ENCODE data around the gene LACTB. TPM values are rescaled to one million over a fixed set of nuclear protein-coding genes. Genes with fewer than 3 reads are reported as not detected.

LACTB gene
- total and polyA plus RNA-seq, 5 donors from 2014 or later: 7.5 to 11.8 (median 8.5) TPM

GRCh38 chr15:63107895-63108546 is 13.6 kb upstream of the LACTB start:
- Histone ChIP-seq H3K9me3 (ENCODE audit: control insufficient read depth in 2 of 2, low read length in 2 of 2) (no peaks in the 10 kb centered on the region), H3K36me3 (ENCODE audit: control insufficient read depth, insufficient read depth, low read length) (no peaks in the 10 kb centered on the region), H3K4me1 (ENCODE audit: control insufficient read depth, insufficient read depth, low read length, poor library complexity, severe bottlenecking) (no peaks in the 10 kb centered on the region), H3K27me3 (ENCODE audit: control insufficient read depth, insufficient read depth, low read length) (no peaks in the 10 kb centered on the region), H3K27ac (ENCODE audit: insufficient read depth, low read length, poor library complexity, severe bottlenecking) (no peak overlapping the region), H3K4me3 (ENCODE audit: low read depth, low read length) (no peak overlapping the region)
- H3K4me1 Mint-ChIP-seq: no peaks in the 10 kb centered on the region
- H3K27me3 Mint-ChIP-seq: peaks cover 25% of the 10 kb centered on the region
- no peaks in the 10 kb centered on the region for H3K36me3 Mint-ChIP-seq
- peaks cover 0 to 3% (median 0%) of the 10 kb centered on the region in 7 donors for H3K9me3 Mint-ChIP-seq
- H3K27ac Mint-ChIP-seq: no peak overlapping the region
- no peak overlapping the region for H3K4me3 Mint-ChIP-seq
- no peak for DNase-seq
- ATAC-seq (ENCODE audit: low read depth in 2 of 2): no peak

- H3K27ac Mint-ChIP-seq: no peak overlapping the region
- no peaks in the 10 kb centered on the region for H3K4me1 Mint-ChIP-seq
- DNase-seq (no peak), ATAC-seq (ENCODE audit: low read depth in 2 of 2) (no peak)
- H3K9me3 Mint-ChIP-seq: peaks cover 0 to 3% (median 0%) of the 10 kb centered on the region in 7 donors
- peaks cover 22% of the 10 kb centered on the region for H3K27me3 Mint-ChIP-seq
- Histone ChIP-seq H3K9me3 (ENCODE audit: control insufficient read depth in 2 of 2, low read length in 2 of 2) (no peaks in the 10 kb centered on the region), H3K36me3 (ENCODE audit: control insufficient read depth, insufficient read depth, low read length) (no peaks in the 10 kb centered on the region), H3K4me1 (ENCODE audit: control insufficient read depth, insufficient read depth, low read length, poor library complexity, severe bottlenecking) (no peaks in the 10 kb centered on the region), H3K27me3 (ENCODE audit: control insufficient read depth, insufficient read depth, low read length) (no peaks in the 10 kb centered on the region), H3K27ac (ENCODE audit: insufficient read depth, low read length, poor library complexity, severe bottlenecking) (no peak overlapping the region), H3K4me3 (ENCODE audit: low read depth, low read length) (no peak overlapping the region)
- no peak overlapping the region for H3K4me3 Mint-ChIP-seq
- H3K36me3 Mint-ChIP-seq: no peaks in the 10 kb centered on the region
Observed at GRCh38 chr15:63109498-63109897, 12.2 kb upstream of the LACTB start.

- H3K4me3 Mint-ChIP-seq: no peak overlapping the region
- peaks cover 0 to 3% (median 0%) of the 10 kb centered on the region in 7 donors for H3K9me3 Mint-ChIP-seq
- DNase-seq: no peak
- Histone ChIP-seq H3K27ac (ENCODE audit: insufficient read depth, low read length, poor library complexity, severe bottlenecking) (no peak overlapping the region), H3K27me3 (ENCODE audit: control insufficient read depth, insufficient read depth, low read length) (no peaks in the 10 kb centered on the region), H3K4me1 (ENCODE audit: control insufficient read depth, insufficient read depth, low read length, poor library complexity, severe bottlenecking) (no peaks in the 10 kb centered on the region), H3K36me3 (ENCODE audit: control insufficient read depth, insufficient read depth, low read length) (no peaks in the 10 kb centered on the region), H3K9me3 (ENCODE audit: control insufficient read depth in 2 of 2, low read length in 2 of 2) (no peaks in the 10 kb centered on the region), H3K4me3 (ENCODE audit: low read depth, low read length) (no peak overlapping the region)
- no peak overlapping the region for H3K27ac Mint-ChIP-seq
- ATAC-seq (ENCODE audit: low read depth in 2 of 2): no peak
- H3K4me1 Mint-ChIP-seq: no peaks in the 10 kb centered on the region
- H3K27me3 Mint-ChIP-seq: peaks cover 20% of the 10 kb centered on the region
- no peaks in the 10 kb centered on the region for H3K36me3 Mint-ChIP-seq
Observed at GRCh38 chr15:63109920-63110319, 11.7 kb upstream of the LACTB start.

- no peaks in the 10 kb centered on the region for H3K4me1 Mint-ChIP-seq
- Histone ChIP-seq H3K27ac (ENCODE audit: insufficient read depth, low read length, poor library complexity, severe bottlenecking) (no peak overlapping the region), H3K4me1 (ENCODE audit: control insufficient read depth, insufficient read depth, low read length, poor library complexity, severe bottlenecking) (no peaks in the 10 kb centered on the region), H3K4me3 (ENCODE audit: low read depth, low read length) (no peak overlapping the region), H3K36me3 (ENCODE audit: control insufficient read depth, insufficient read depth, low read length) (no peaks in the 10 kb centered on the region), H3K27me3 (ENCODE audit: control insufficient read depth, insufficient read depth, low read length) (no peaks in the 10 kb centered on the region), H3K9me3 (ENCODE audit: control insufficient read depth in 2 of 2, low read length in 2 of 2) (no peaks in the 10 kb centered on the region)
- H3K27ac Mint-ChIP-seq: no peak overlapping the region
- ATAC-seq (ENCODE audit: low read depth in 2 of 2): no peak
- H3K4me3 Mint-ChIP-seq: no peak overlapping the region
- peaks cover 16% of the 10 kb centered on the region for H3K27me3 Mint-ChIP-seq
- H3K36me3 Mint-ChIP-seq: no peaks in the 10 kb centered on the region
- H3K9me3 Mint-ChIP-seq: peaks cover 0 to 3% (median 0%) of the 10 kb centered on the region in 7 donors
- DNase-seq: no peak
Observed at GRCh38 chr15:63110428-63111026, 11.1 kb upstream of the LACTB start.

- H3K9me3 Mint-ChIP-seq: peaks cover 0 to 3% (median 0%) of the 10 kb centered on the region in 7 donors
- no peaks in the 10 kb centered on the region for H3K36me3 Mint-ChIP-seq
- Histone ChIP-seq H3K36me3 (ENCODE audit: control insufficient read depth, insufficient read depth, low read length) (no peaks in the 10 kb centered on the region), H3K27me3 (ENCODE audit: control insufficient read depth, insufficient read depth, low read length) (no peaks in the 10 kb centered on the region), H3K9me3 (ENCODE audit: control insufficient read depth in 2 of 2, low read length in 2 of 2) (no peaks in the 10 kb centered on the region), H3K27ac (ENCODE audit: insufficient read depth, low read length, poor library complexity, severe bottlenecking) (no peak overlapping the region), H3K4me3 (ENCODE audit: low read depth, low read length) (no peak overlapping the region), H3K4me1 (ENCODE audit: control insufficient read depth, insufficient read depth, low read length, poor library complexity, severe bottlenecking) (no peaks in the 10 kb centered on the region)
- no peak overlapping the region for H3K4me3 Mint-ChIP-seq
- no peaks in the 10 kb centered on the region for H3K4me1 Mint-ChIP-seq
- ATAC-seq (ENCODE audit: low read depth in 2 of 2): no peak
- DNase-seq: no peak
- H3K27ac Mint-ChIP-seq: no peak overlapping the region
- peaks cover 10% of the 10 kb centered on the region for H3K27me3 Mint-ChIP-seq
Observed at GRCh38 chr15:63111481-63111880, 10.2 kb upstream of the LACTB start.

GRCh38 chr15:63112871-63113270 is 8.8 kb upstream of the LACTB start:
- Mint-ChIP-seq H3K4me3 (no peak overlapping the region), H3K27ac (no peak overlapping the region)
- DNase-seq: no peak

GRCh38 chr15:63114465-63114864 is 7.2 kb upstream of the LACTB start:
- no peak overlapping the region for H3K4me3 Mint-ChIP-seq

More at GRCh38 chr15:63112871-63113270, 8.8 kb upstream of the LACTB start:
- H3K36me3 Mint-ChIP-seq: no peaks in the 10 kb centered on the region
- ATAC-seq (ENCODE audit: low read depth in 2 of 2): no peak
- no peak overlapping the region for H3K4me3 ChIP-seq (ENCODE audit: low read depth, low read length)
- H3K27ac ChIP-seq (ENCODE audit: insufficient read depth, low read length, poor library complexity, severe bottlenecking): no peak overlapping the region
- no peaks in the 10 kb centered on the region for H3K9me3 ChIP-seq (ENCODE audit: control insufficient read depth in 2 of 2, low read length in 2 of 2)
- no peaks in the 10 kb centered on the region for H3K36me3 ChIP-seq (ENCODE audit: control insufficient read depth, insufficient read depth, low read length)
- peaks cover 10% of the 10 kb centered on the region for H3K27me3 Mint-ChIP-seq
- H3K9me3 Mint-ChIP-seq: peaks cover 0 to 3% (median 0%) of the 10 kb centered on the region in 7 donors
- H3K27me3 ChIP-seq (ENCODE audit: control insufficient read depth, insufficient read depth, low read length): no peaks in the 10 kb centered on the region
- no peaks in the 10 kb centered on the region for H3K4me1 Mint-ChIP-seq
- no peaks in the 10 kb centered on the region for H3K4me1 ChIP-seq (ENCODE audit: control insufficient read depth, insufficient read depth, low read length, poor library complexity, severe bottlenecking)

GRCh38 chr15:63118854-63119253 is 2.8 kb upstream of the LACTB start:
- Mint-ChIP-seq H3K9me3 (peaks cover 1 to 17% (median 4%) of the 10 kb centered on the region in 7 donors), H3K27me3 (peaks cover 4% of the 10 kb centered on the region), H3K4me3 (peak overlapping the region in 1 of 4 donors; percentile 56), H3K36me3 (peaks cover 13% of the 10 kb centered on the region), H3K4me1 (peaks cover 0 to 17% (median 10%) of the 10 kb centered on the region in 4 donors), H3K27ac (no peak overlapping the region)
- H3K27me3 ChIP-seq (ENCODE audit: control insufficient read depth, insufficient read depth, low read length): no peaks in the 10 kb centered on the region
- ATAC-seq (ENCODE audit: low read depth in 2 of 2): no peak
- H3K9me3 ChIP-seq (ENCODE audit: control insufficient read depth in 2 of 2, low read length in 2 of 2): peaks cover 12 to 17% of the 10 kb centered on the region in 2 experiments
- H3K4me1 ChIP-seq (ENCODE audit: control insufficient read depth, insufficient read depth, low read length, poor library complexity, severe bottlenecking): peaks cover 12% of the 10 kb centered on the region
- H3K36me3 ChIP-seq (ENCODE audit: control insufficient read depth, insufficient read depth, low read length): no peaks in the 10 kb centered on the region
- no peak overlapping the region for H3K4me3 ChIP-seq (ENCODE audit: low read depth, low read length)
- H3K27ac ChIP-seq (ENCODE audit: insufficient read depth, low read length, poor library complexity, severe bottlenecking): no peak overlapping the region
- no peak for DNase-seq

More at GRCh38 chr15:63114465-63114864, 7.2 kb upstream of the LACTB start:
- peaks cover 6 to 7% of the 10 kb centered on the region in 2 experiments for H3K9me3 ChIP-seq (ENCODE audit: control insufficient read depth in 2 of 2, low read length in 2 of 2)
- DNase-seq: no peak
- Mint-ChIP-seq H3K36me3 (peaks cover 2% of the 10 kb centered on the region), H3K27me3 (peaks cover 10% of the 10 kb centered on the region), H3K27ac (no peak overlapping the region), H3K4me1 (no peaks in the 10 kb centered on the region), H3K9me3 (peaks cover 0 to 4% (median 3%) of the 10 kb centered on the region in 7 donors)
- no peaks in the 10 kb centered on the region for H3K27me3 ChIP-seq (ENCODE audit: control insufficient read depth, insufficient read depth, low read length)
- H3K27ac ChIP-seq (ENCODE audit: insufficient read depth, low read length, poor library complexity, severe bottlenecking): no peak overlapping the region
- no peak for ATAC-seq (ENCODE audit: low read depth in 2 of 2)
- H3K4me3 ChIP-seq (ENCODE audit: low read depth, low read length): no peak overlapping the region
- no peaks in the 10 kb centered on the region for H3K36me3 ChIP-seq (ENCODE audit: control insufficient read depth, insufficient read depth, low read length)
- H3K4me1 ChIP-seq (ENCODE audit: control insufficient read depth, insufficient read depth, low read length, poor library complexity, severe bottlenecking): no peaks in the 10 kb centered on the region
